Astrocyte of the cerebellum (primary cell): Measurements from ENCODE around the gene SSH3.
A peak's percentile ranks its signal among the peaks of the same experiment; 100 is the strongest.

Source experiments
- DNase-seq: peaks from one replicate; pipeline ENCODE4 v3.0.0-alpha.2; 2011; ENCODE audit warnings: low read depth
- H3K4me3 ChIP-seq: 2 replicates; pipeline ENCODE4 v1.5.1; 2011; ENCODE audit warnings: mild to moderate bottlenecking, low read depth, low read length, moderate library complexity
- in situ Hi-C: cut with HindIII; loops from 2 replicates; pipeline ENCODE4 v1.10.0; 2017; ENCODE audit warnings: low sequenced_read_pairs
- TF ChIP-seq, protein P1 (sequence below): IDR thresholded peaks from 2 replicates; pipeline ENCODE4 v1.5.1; 2012; ENCODE audit warnings: low read length, low read depth, moderate library complexity, mild to moderate bottlenecking; ENCODE audit errors: missing control alignments

SSH3 gene

DNA sequence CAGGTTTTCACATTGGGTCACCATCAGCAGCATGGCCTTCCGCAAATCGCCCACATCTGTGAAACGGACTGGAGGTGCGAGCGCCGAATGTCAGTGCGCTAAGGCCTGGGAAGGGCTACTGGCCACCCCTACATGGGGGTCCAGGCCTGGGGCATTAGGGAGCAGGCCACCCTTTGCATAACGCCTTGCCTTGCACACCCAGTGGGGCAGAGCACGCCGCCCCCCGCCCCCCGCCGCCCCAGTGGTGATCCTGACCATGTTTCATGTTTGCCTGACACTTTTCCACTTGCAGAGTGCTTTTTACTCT, 34.4 kb upstream of the SSH3 start:
- TF ChIP-seq, protein P1, sequence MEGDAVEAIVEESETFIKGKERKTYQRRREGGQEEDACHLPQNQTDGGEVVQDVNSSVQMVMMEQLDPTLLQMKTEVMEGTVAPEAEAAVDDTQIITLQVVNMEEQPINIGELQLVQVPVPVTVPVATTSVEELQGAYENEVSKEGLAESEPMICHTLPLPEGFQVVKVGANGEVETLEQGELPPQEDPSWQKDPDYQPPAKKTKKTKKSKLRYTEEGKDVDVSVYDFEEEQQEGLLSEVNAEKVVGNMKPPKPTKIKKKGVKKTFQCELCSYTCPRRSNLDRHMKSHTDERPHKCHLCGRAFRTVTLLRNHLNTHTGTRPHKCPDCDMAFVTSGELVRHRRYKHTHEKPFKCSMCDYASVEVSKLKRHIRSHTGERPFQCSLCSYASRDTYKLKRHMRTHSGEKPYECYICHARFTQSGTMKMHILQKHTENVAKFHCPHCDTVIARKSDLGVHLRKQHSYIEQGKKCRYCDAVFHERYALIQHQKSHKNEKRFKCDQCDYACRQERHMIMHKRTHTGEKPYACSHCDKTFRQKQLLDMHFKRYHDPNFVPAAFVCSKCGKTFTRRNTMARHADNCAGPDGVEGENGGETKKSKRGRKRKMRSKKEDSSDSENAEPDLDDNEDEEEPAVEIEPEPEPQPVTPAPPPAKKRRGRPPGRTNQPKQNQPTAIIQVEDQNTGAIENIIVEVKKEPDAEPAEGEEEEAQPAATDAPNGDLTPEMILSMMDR: no peak
- no peak for DNase-seq
- no peak overlapping the region for H3K4me3 ChIP-seq
- in situ Hi-C loops: no loop called here

DNA sequence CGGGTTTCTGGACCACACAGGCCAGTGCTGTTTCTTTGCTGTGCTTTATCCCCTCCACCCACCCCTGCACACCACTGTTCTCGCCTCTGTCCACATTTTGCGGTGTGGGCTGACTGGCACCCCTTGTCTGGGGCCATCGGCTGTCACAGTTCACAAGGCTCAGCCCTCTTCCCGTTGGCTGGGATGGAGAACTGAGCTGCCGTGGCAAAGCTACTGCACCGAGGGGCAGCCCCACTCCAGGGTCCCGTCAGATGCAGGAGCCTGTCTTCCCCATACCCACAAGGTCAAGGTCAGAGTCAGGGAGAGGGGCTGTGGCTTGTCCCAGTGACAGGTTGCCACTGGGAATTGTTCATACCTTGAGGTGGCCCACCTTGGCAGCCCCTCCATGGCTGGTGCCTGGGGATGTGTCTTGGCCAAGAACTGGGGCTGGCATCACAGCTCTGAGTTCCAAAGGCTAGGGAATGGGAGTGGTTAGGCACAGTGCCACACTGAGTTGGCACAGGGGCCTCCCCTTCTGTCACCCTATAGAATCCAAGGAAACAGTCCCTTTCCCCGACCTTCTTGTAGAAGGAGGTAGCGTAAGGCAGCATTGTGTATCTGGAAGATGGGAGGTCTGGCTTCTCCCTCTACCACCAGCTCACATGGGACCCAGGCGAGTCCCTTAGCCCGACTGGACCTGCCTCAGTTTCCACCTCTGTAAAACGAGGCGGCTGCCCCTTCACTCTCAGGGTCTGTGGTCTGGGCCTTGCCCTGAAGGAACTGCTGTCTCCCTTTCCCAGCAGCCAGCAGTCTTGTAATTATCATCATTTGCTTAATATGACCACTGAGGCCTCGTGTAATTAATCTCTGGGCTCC, 33.7 kb upstream of the SSH3 start:
- in situ Hi-C loops: no loop called here
- no peak for DNase-seq
- H3K4me3 ChIP-seq: peak overlapping the region; percentile 0
- TF ChIP-seq, protein P1: no peak

DNA sequence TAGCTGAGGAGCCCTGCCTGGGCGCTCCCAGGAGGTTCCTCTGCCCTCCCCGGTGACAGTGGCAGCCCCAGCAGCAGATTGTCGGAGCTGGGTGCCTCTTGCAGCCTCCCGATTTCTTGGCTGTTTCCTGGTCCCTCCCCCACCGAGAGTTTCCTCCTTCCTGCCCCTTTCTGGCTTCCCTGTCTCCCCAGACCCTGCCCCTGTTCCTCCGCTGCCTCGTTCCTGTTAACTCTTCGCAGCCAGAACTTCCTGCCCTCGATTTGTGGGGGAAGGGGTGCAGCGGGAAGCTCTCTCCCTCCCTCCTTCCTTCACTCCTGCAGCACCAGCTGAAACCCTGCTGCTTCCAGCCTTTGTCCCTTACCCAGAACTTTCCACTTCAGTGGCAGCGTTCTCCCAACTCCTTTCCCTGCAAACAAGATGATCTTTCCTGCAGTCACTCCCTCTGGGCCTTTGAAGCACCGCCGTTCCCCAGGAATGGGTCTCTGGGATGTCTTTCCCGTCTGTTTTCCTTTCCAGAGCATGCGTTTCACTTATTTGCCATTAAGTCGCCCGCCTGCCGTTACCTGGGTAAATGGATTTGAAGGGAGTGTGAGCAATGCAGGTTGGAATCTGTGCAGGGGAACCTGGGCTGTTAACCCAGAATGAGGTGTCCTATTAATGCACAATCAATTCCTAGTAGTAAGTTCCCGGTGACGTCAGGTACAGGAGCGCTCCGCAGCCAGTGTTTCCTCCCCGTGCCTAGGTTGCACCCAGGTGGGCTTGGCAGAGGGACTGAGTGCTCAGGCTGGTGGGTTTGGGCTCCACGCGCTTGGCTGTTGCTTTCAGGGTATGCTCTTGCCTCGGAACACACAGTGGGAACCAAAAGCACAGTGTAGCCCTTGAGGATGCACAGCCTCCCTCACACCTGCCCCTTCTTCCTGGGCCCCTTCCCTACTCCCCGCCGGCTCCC, 32.8 kb upstream of the SSH3 start:
- H3K4me3 ChIP-seq: peak overlapping the region; percentile 0
- no peak for DNase-seq
- in situ Hi-C loops: no loop called here
- TF ChIP-seq, protein P1: no peak

DNA sequence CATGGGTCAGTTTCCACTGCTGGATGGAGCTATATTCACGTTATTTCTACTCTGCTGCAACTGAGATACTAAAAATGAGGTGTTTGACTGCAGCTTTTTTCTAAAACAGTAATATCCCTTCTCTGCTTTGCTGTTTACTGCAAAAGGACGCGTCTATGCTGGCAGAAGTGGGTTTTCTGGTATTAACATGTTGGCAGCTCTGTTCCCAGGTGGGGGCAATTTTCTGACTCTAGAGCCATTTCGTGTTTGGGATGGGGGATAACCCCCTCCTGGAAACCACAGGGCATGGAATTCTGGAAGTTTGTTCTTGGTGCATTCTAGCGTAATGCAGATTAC, 32.2 kb upstream of the SSH3 start:
- no peak overlapping the region for H3K4me3 ChIP-seq
- TF ChIP-seq, protein P1: no peak
- DNase-seq: no peak
- in situ Hi-C loops: no loop called here

DNA sequence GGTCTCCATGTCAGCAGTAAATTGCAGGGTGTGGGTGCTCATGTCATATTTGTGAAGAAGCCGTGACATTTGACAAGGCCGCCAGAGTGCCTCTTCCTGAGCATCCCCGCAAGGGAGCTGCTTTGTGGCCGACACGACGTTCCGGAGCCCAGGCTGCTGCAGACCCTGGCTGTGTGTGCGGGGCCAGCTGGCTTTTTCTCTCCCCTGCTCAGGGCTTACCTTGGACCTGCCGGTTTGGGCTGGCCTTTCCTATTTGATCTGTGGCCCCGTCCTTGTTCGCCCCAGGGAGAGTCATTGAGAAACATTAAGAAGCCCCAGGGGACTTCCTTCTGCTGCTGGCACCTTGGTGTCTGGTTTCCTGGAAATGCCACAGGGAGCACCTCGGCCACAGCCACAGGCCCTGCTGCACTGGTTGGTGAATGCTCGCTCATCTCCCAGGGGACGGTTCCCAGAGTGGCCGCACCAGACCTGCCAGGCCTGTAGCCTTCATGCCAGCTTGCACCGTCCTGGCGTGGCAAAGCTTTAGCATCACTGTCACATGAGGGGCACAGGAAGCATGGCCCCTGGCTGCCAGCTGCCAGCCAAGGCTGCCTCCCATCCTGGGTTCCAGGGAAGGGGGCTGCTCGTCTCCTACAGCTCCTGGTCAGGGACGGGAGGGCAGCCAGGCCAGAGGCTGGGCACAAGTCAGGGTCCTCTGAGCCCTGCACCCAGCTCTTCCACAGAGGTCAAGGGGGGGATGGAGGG, 31.6 kb upstream of the SSH3 start:
- H3K4me3 ChIP-seq: no peak overlapping the region
- TF ChIP-seq, protein P1: no peak
- no peak for DNase-seq
- in situ Hi-C loops: no loop called here

DNA sequence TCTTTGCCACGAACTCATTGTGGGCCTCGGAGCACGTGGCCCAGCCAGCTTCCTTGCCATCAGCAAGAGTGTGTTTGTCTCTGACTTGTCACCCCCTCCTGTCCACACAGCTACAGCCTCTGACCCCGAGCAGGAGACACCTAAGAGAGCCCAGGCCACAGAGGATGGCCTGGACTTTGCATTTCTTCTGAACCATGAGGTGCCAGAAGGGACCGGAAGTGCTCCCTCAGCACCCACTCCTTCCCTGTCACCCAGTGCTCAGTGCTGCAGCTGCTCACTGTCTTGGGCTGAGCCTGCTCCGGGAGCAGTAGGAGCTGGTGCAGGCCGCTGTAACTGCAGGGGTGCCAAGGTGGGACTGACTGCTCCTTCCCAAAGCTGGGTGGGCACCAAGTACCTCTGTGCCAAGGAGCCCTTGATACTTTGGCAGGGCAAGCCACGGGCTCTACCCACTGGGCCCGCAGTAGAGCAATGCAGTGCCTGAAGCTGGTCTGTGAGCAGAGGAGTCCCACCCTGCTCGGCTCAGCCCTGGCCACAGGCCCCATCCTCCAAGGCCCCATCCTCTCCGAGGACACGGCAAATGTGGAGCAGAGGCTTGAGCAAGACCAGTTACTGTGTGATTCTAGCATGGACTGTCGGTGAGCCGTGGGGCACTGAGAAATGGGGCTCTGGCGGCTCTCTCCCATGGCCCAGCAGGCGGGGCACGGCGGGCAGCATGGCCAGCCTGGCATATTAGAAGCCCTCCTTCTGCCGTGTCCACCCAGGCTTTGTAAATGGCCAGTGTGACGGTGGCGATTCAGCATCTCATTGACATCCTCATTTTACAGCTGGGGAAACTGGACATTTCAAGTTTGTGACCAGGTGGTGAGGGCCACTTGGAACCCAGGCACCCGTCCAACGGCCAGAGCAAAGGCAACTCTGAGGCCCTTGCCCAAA, 30.7 kb upstream of the SSH3 start:
- TF ChIP-seq, protein P1: no peak
- in situ Hi-C loops: no loop called here
- no peak for DNase-seq
- H3K4me3 ChIP-seq: no peak overlapping the region
